DND-41 (cell line): Measurements from ENCODE around the gene DDX1.

Experiments used
- EZH2 ChIP-seq: IDR thresholded peaks from 3 replicates; pipeline ENCODE4 v1.6.1; 2012; ENCODE audit warnings: borderline replicate concordance, low read depth, mild to moderate bottlenecking, moderate library complexity, low read length, inconsistent platforms; ENCODE audit not compliant: severe bottlenecking
- TF ChIP-seq, protein P1 (sequence below): IDR thresholded peaks from 2 replicates; pipeline ENCODE4 v1.5.1; 2012; ENCODE audit warnings: borderline replicate concordance, low read length, moderate library complexity, mild to moderate bottlenecking; ENCODE audit not compliant: poor library complexity, severe bottlenecking; ENCODE audit errors: extremely low read depth

- TF ChIP-seq, protein P1, sequence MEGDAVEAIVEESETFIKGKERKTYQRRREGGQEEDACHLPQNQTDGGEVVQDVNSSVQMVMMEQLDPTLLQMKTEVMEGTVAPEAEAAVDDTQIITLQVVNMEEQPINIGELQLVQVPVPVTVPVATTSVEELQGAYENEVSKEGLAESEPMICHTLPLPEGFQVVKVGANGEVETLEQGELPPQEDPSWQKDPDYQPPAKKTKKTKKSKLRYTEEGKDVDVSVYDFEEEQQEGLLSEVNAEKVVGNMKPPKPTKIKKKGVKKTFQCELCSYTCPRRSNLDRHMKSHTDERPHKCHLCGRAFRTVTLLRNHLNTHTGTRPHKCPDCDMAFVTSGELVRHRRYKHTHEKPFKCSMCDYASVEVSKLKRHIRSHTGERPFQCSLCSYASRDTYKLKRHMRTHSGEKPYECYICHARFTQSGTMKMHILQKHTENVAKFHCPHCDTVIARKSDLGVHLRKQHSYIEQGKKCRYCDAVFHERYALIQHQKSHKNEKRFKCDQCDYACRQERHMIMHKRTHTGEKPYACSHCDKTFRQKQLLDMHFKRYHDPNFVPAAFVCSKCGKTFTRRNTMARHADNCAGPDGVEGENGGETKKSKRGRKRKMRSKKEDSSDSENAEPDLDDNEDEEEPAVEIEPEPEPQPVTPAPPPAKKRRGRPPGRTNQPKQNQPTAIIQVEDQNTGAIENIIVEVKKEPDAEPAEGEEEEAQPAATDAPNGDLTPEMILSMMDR, result no peak
- TF ChIP-seq EZH2, result no peak
These were observed 78.8 kb downstream of the DDX1 start for GRCh38 chr2:15670469-15670868.
